AG20443 (cell line): Measurements from ENCODE around the gene HCN3.
A peak's percentile ranks its signal among the peaks of the same experiment; 100 is the strongest.
"Not testable (repeated sequence)": the region's sequence is repeated elsewhere in the genome, so short reads cannot be mapped to it uniquely, and the experiment has no call there.

Source experiments
- DNase-seq: peaks from one replicate; pipeline ENCODE4 v3.0.0; 2012; ENCODE audit warnings: low spot score, mixed read lengths

The HCN3 gene

DNA sequence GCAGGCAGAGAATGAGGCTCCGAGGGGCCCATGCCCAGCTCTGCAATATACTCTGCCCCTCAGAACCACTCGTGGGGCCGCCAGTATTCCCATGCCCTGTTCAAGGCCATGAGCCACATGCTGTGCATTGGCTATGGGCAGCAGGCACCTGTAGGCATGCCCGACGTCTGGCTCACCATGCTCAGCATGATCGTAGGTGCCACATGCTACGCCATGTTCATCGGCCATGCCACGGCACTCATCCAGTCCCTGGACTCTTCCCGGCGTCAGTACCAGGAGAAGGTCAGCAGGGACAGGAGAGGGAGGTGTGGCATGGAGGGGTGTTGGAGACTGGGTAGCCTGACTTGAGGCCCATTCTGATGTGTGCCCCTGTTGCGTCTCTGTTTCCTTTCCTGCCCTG is 7.2 kb downstream of the HCN3 start:
- DNase-seq = no peak

GRCh38 chr1:155285063-155285462 is 7.8 kb downstream of the HCN3 start:
- no peak for DNase-seq

- DNase-seq = no peak
Measured at GRCh38 chr1:155285631-155286044, 8.4 kb downstream of the HCN3 start.

- DNase-seq = no peak
Measured at GRCh38 chr1:155286544-155286943, 9.3 kb downstream of the HCN3 start.

DNA sequence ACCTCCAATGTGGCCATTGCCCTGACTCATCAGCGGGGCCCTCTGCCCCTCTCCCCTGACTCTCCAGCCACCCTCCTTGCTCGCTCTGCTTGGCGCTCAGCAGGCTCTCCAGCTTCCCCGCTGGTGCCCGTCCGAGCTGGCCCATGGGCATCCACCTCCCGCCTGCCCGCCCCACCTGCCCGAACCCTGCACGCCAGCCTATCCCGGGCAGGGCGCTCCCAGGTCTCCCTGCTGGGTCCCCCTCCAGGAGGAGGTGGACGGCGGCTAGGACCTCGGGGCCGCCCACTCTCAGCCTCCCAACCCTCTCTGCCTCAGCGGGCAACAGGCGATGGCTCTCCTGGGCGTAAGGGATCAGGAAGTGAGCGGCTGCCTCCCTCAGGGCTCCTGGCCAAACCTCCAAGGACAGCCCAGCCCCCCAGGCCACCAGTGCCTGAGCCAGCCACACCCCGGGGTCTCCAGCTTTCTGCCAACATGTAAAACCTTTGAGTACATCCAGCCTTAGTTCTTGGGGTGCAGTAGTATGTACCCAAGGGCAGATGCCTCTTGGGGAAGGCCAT is 10.8 kb downstream of the HCN3 start:
- no peak for DNase-seq

DNA sequence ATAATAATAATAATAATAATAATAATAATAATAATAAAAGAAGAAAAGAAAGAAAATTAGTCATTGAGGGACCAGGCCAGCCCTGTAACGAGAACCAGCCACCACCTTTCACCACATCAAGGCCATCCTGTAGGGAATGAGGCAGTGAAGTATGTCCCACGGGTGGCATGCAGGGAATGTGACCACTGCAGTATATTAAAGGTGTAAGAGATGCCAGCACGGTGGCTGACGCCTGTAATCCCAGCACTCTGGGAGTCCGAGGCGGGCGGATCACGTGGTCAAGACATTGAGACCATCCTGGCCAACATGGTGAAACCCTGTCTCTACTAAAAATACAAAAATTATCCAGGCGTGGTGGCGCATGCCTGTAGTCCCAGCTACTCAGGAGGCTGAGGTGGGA is 13.7 kb downstream of the HCN3 start:
- DNase-seq = not testable (repeated sequence)

DNA sequence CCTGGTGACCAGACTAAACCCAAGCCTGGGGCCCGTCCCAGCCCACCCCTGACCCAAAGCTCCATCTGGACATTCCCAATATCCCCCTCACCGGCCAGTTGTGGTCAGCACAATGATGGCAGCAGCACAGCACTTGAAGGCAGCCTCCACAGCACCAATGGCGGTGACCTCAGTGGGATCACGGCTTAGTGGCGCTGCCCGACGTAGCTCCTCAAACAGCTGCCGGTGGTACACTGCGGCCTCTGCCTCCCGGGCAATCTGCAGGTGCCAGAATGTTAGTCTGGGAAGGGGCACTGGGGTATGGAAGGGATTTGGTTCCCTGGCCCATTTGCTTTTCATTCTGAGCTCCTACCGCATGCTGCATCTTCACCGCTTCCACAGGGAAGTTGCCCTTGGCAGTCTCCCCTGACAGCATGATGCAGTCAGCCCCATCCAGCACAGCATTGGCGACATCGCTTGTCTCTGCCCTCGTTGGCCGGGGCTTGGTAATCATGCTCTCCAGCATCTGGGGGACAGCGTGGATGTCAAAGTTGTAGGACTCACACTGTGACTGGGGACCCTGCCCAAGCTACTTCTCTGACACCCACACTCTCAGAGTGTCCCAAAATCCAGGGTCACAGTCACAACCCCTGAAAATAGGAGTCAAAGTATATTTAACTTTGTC is 16.0 kb downstream of the HCN3 start:
- DNase-seq = no peak

DNA sequence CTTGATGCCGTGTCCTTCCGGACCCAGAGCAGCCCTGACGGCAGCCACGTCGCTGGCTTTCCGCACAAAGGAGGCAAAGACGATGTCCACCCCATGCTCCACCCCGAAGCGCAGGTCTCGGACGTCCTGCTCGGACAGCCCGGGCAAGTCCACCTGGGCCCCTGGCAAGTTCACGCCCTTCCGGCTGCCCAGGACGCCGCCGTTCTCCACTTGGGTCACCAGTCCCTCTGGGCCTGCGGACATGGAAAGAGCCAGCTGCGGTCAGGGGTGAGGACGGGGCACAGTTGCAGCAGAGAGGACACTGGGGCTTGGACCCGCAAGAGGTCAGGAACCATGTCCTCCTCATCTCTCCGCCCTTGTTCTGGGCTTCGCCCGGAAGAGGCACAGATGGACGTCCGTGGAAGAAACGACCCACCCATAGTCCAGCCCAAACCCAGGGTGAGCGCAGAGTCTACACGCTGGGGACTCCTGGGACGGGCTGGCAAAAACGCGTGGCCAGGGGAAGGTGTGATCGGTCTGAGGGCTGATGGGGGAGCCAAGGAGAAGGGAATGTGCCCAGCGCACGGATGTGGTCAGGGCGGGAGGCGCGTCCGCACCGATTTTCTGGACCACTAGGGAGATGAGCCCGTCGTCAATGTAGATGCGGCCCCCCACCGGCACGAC is 17.4 kb downstream of the HCN3 start:
- DNase-seq = peak; percentile 25

GRCh38 chr1:155295183-155295941 is 18.1 kb downstream of the HCN3 start:
- peak; percentile 37 for DNase-seq

GRCh38 chr1:155295942-155296267 is 18.6 kb downstream of the HCN3 start:
- no peak for DNase-seq

DNA sequence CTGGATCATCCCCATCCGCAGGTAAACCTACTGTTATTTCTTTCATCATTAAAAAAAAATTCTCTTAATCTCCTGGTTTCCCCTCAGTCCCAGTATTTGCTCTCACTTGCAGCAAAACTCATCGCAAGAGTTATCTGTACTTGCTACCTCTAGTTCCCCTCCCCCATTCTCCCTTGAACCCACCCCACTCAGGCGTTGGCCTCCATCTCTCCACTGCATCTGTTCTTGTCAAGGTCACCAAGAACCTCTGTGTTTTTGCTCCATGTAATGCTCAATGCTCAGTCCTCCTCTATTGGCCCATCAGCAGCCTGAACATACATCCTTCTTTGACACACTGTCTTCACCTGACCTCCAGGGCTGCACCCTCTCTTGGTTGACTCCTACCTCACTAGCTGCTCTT is 19.4 kb downstream of the HCN3 start:
- DNase-seq = no peak

GRCh38 chr1:155297384-155297783 is 20.1 kb downstream of the HCN3 start:
- DNase-seq = no peak

GRCh38 chr1:155300024-155300423 is 22.8 kb downstream of the HCN3 start:
- DNase-seq = no peak

GRCh38 chr1:155300553-155301329 is 23.5 kb downstream of the HCN3 start:
- no peak for DNase-seq

- DNase-seq = no peak
Measured at GRCh38 chr1:155301342-155301841, 24.1 kb downstream of the HCN3 start, which contains the start of gene PKLR. Gene PKLR (minus strand): TSS chr1:155301438. CDS start chr1:155301395, 43 bp downstream.

GRCh38 chr1:155304558-155305063 is 27.3 kb downstream of the HCN3 start:
- DNase-seq = no peak

DNA sequence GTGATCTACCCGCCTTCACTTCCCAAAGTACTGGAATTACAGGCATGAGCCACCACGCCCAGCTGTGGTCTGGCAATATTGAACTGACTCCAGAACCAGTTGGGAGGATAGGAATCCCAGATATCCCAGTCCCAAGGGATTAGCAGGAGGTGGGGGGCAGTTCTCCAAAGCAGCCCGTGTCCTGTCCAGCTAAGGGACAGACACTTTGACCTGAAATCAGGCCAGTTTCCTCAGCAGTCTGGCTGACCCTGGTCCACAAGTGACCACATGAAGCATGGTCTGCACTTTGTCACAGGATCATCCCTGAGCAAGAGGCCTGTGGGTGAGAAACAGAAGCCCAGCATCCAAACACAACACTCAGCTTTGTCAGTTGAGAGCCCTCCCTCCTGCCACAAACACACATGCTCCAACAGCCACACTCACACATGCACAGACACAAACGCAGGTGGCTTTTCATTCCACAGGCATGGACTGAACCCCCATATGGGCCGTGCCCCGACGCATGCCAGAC is 28.7 kb downstream of the HCN3 start:
- DNase-seq = peak; percentile 76

GRCh38 chr1:155307247-155307740 is 30.0 kb downstream of the HCN3 start:
- DNase-seq = no peak

- DNase-seq = peak; percentile 97
Measured at GRCh38 chr1:155308493-155309422, 31.5 kb downstream of the HCN3 start, which contains the start of gene FDPS. Gene FDPS (plus strand): TSS chr1:155308866. CDS start chr1:155309790, 924 bp downstream.
